IPS-18c (cell line): Measurements from ENCODE around the gene WSB2.
A peak's percentile ranks its signal among the peaks of the same experiment; 100 is the strongest.
"Not testable (repeated sequence)": the region's sequence is repeated elsewhere in the genome, so short reads cannot be mapped to it uniquely, and the experiment has no call there.

Source experiments
- H3K4me3 ChIP-seq: 2 replicates; pipeline ENCODE4 v1.7.0; 2013; ENCODE audit warnings: low read depth, mild to moderate bottlenecking, low read length, moderate library complexity; ENCODE audit not compliant: insufficient read depth
- H3K9me3 ChIP-seq: one replicate; pipeline ENCODE4 v1.6.1; 2013; ENCODE audit warnings: mild to moderate bottlenecking, low read length, moderate library complexity; ENCODE audit not compliant: control insufficient read depth, insufficient read depth

WSB2 gene

GRCh38 chr12:118022097-118022727 is 38.8 kb downstream of the WSB2 start:
- H3K4me3 ChIP-seq, H3K9me3 ChIP-seq: not testable (repeated sequence)

- no peak overlapping the region for H3K4me3 ChIP-seq
These were observed 40.9 kb downstream of the WSB2 start for GRCh38 chr12:118020036-118020435.

DNA sequence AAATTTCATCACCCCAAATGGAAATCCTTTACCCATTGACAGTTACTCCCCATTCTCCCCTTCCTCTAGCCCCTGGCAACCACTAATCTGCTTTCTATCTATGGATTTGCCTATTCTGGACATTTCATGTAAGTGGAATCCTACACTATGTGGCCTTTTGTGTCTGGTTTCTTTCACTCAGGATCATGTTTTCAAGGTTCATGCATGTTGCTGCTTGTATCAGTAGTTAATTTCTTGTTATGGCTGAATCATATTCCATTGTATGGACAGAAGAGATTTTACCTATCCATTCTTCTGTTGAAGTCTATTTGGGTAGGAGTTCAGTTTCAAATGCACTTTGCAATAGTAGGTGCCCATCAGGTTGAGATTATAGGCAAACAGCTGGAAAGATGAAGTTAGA is 43.1 kb downstream of the WSB2 start:
- no peaks in the 10 kb centered on the region for H3K9me3 ChIP-seq
- H3K4me3 ChIP-seq, result peak overlapping the region; percentile 22; the same call in 1 of the 2 replicates

More at GRCh38 chr12:118020036-118020435, 40.9 kb downstream of the WSB2 start:
- H3K9me3 ChIP-seq, result no peaks in the 10 kb centered on the region

DNA sequence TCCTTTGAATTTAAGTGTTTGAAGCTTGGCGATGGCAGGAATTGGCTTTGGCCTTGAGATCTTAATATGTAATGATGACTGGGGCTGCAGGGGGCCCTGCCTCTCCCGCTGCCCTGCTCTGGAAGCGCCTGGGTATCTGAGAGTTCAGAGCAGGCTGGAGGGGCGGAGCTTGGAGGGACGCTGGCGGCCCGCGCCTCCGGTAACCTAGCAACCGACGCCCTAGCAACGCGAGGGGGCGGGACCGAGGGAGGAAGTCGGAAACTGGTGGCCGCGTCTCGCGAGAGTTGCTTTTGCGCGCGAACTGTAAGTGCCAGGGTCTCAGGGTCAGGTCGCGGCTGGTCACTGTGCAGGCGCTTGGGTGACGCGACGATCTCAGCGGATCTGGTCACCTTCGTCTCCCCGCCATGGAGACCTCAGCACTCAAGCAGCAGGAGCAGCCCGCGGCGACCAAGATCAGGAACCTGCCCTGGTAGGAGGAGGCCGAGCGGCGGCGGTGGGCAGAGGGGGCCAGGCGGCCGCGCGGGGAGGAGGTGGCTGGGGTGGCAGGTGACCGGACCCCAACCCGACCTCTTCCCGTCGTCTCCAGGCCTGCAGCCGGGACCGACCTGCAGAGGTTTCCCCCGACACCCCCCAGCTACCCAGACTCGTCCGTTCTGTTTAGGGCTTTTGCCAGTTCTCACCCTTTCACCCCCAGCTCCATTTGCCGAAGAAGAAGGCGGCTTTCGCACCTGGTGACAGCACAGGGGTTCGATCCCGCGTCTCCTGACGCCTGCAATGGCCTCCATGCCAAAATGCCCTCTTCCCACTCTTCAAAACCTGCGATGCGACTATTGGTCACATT is 44.3 kb downstream of the WSB2 start, which contains the start of gene RFC5:
Gene RFC5 (plus strand): TSS at position 280 of the 841 bp plus-strand sequence. CDS start 125 bp downstream, at position 405.
- Histone ChIP-seq H3K4me3 (peak within 1 kb of the TSS; percentile 95), H3K9me3 (no peaks in the 10 kb centered on the region)

- H3K4me3 ChIP-seq, result no peak overlapping the region
These were observed 45.0 kb downstream of the WSB2 start for GRCh38 chr12:118015944-118016343.

DNA sequence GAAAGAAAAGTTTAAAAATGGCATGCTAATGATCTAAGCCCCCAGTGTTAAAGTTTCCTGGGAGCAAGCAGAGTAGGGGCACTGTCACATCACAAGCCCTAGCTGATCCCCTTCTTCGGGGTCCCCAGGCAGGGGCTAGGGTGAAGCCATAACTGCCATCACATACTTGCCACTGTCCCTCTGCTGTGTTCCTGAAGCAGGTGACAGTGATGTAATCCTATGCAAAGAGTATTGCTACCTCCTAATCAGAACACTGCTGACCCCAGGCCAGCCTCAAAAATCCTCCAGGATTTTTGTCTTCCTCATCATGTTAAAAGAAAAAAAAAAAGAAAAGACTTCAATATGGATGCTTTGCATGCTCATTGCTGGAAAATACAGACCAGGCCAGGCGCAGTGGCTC is 45.7 kb downstream of the WSB2 start:
- Histone ChIP-seq H3K4me3 (no peak overlapping the region), H3K9me3 (no peaks in the 10 kb centered on the region)

More at GRCh38 chr12:118015944-118016343, 45.0 kb downstream of the WSB2 start:
- H3K9me3 ChIP-seq, result no peaks in the 10 kb centered on the region

DNA sequence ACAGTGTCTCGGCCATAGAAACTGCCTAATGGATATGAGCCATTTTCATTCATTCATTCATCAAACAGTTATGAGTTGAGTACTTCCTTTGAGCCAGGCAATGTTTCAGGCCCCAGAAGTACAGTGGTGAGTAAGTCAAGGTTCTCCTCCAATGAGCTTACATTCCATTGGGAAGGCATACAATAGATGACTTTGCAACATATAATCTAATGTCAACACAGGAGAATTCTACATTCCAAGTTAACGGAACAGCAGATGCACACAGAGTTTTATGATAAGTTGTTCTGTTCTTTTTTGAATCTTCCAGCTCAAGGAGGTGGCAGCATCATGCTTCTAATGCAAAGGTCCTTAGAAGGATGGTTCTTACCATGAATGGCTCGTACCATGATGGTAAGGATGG is 47.7 kb downstream of the WSB2 start:
- H3K4me3 ChIP-seq, result no peak overlapping the region
- H3K9me3 ChIP-seq, result no peaks in the 10 kb centered on the region

GRCh38 chr12:118011961-118012360 is 49.0 kb downstream of the WSB2 start:
- H3K4me3 ChIP-seq, result no peak overlapping the region
- no peaks in the 10 kb centered on the region for H3K9me3 ChIP-seq

DNA sequence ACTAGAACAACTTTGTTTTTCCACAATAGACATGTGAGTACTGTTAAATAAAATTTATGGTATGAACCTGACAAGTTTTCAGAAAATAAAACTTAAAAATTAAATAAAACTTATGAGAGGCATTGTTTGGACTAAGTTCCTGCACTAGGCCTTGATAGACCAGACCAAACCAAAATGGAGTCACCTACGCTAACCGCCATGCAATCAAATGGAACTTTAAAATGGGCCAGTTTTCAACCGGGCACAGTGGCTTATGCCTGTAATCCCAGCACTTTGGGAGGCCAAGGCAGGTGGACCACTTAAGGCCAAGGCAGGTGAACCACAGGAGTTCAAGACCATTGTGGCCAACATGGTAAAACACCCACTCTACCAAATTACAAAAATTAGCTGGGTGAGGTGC is 49.6 kb downstream of the WSB2 start:
- H3K9me3 ChIP-seq, result no peaks in the 10 kb centered on the region

DNA sequence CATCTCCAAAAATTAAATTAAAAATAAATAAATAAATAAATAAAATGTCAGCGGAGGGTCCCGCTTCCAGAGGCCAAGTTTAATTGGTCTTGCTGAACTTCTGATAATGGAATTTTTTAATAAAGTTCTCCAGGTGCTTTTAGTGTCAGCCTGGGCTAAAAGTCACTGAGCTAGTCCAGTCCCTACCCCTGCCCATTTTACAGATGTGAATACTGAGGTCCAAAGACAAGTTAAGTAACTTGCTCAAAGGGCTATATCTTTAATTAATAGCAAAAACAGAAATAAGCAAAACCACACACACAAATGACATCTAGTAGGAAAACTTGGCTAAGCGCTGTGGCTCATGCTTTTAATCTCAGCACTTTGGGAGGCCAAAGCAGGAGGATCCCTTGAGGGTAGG is 50.1 kb downstream of the WSB2 start:
- no peaks in the 10 kb centered on the region for H3K9me3 ChIP-seq
- no peak overlapping the region for H3K4me3 ChIP-seq

More for the DNA sequence above, 49.6 kb downstream of the WSB2 start:
- no peak overlapping the region for H3K4me3 ChIP-seq

DNA sequence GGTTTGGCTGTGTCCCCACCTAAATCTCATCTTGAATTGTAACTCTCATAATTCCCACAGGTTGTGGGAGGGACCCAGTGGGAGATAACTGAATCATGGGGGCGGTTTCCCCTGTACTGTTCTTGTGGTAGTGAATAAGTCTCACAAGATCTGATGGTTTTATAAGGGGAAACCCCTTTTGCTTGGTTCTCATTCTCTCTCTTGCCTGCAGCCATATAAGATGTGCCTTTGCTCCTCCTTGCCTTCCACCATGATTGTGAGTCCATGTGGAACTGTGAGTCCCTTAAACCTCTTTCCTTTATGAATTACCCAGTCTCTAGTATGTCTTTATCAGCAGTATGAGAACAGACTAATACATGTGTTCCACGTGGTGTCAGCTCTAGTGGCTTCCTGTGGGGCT is 61.2 kb downstream of the WSB2 start:
- H3K4me3 ChIP-seq, H3K9me3 ChIP-seq: not testable (repeated sequence)

DNA sequence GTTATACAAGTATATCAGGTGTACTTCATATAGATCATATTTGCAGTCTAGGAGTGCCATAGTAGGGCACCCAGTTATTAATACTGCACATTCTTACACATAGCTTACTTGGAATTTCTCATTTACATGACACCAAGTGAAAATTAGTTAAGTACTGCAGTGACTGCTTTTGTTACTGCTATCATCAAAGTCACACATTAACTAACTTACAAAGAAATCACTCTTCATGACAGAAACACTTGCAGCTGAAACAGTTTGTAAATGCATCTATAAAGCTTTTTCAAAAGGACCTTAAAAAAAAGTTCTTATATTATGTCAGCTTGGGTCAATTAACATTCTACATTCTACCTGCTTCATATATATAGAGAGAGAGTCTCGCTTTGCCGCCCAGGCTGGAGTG is 62.3 kb downstream of the WSB2 start:
- no peak overlapping the region for H3K4me3 ChIP-seq
- H3K9me3 ChIP-seq, result no peaks in the 10 kb centered on the region

- H3K4me3 ChIP-seq, result no peak overlapping the region
- no peaks in the 10 kb centered on the region for H3K9me3 ChIP-seq
These were observed 66.2 kb downstream of the WSB2 start for GRCh38 chr12:117994551-117995438.

GRCh38 chr12:117986705-117987469 is 74.1 kb downstream of the WSB2 start:
- Histone ChIP-seq H3K9me3 (no peaks in the 10 kb centered on the region), H3K4me3 (no peak overlapping the region)

- H3K4me3 ChIP-seq, result no peak overlapping the region
- H3K9me3 ChIP-seq, result no peaks in the 10 kb centered on the region
These were observed 75.8 kb downstream of the WSB2 start for GRCh38 chr12:117985182-117985581.
